Trophoblast cell (in vitro differentiated cells and primary cell): Measurements from ENCODE around the gene LGALS7.
"Not testable (repeated sequence)": the region's sequence is repeated elsewhere in the genome, so short reads cannot be mapped to it uniquely, and the experiment has no call there.

Experiments used
- DNase-seq, 2 donors: peaks; one replicate each; pipeline ENCODE4 v3.0.0-alpha.2; 2016
- H2AFZ ChIP-seq: 2 replicates; pipeline ENCODE4 v1.6.1; 2013; ENCODE audit warnings: low read length, moderate library complexity, mild to moderate bottlenecking; ENCODE audit not compliant: insufficient read depth, poor library complexity
- H2AK5ac ChIP-seq: 2 replicates; pipeline ENCODE4 v1.6.1; 2013; ENCODE audit warnings: mild to moderate bottlenecking, low read length
- H2BK120ac ChIP-seq: 2 replicates; pipeline ENCODE4 v1.6.1; 2013; ENCODE audit warnings: low read length, mild to moderate bottlenecking, moderate library complexity; ENCODE audit not compliant: insufficient read depth, poor library complexity
- H2BK12ac ChIP-seq: 2 replicates; pipeline ENCODE4 v1.6.1; 2013; ENCODE audit warnings: mild to moderate bottlenecking, low read length, moderate library complexity
- H2BK5ac ChIP-seq: 2 replicates; pipeline ENCODE4 v1.6.1; 2013; ENCODE audit warnings: low read length, low read depth, moderate library complexity, mild to moderate bottlenecking; ENCODE audit not compliant: poor library complexity
- H3K14ac ChIP-seq: 2 replicates; pipeline ENCODE4 v1.6.1; 2013; ENCODE audit warnings: mild to moderate bottlenecking, low read length
- H3K18ac ChIP-seq: 2 replicates; pipeline ENCODE4 v1.6.1; 2013; ENCODE audit warnings: mild to moderate bottlenecking, low read length
- H3K23ac ChIP-seq: 2 replicates; pipeline ENCODE4 v1.6.1; 2013; ENCODE audit warnings: low read length
- H3K27ac ChIP-seq: 2 replicates; pipeline ENCODE4 v1.5.1; 2013; ENCODE audit warnings: low read depth, mild to moderate bottlenecking, inconsistent platforms, low read length, moderate library complexity
- H3K27me3 ChIP-seq: 2 replicates; pipeline ENCODE4 v1.6.1; 2013; ENCODE audit warnings: inconsistent platforms, mild to moderate bottlenecking, low read length, moderate library complexity; ENCODE audit not compliant: insufficient read depth
- H3K36me3 ChIP-seq, 2 experiments: 1 replicate in 1 of 2; 2 replicates in 1 of 2; pipeline ENCODE4 v1.6.1; 2013; ENCODE audit warnings: low read length in 2 of 2, mild to moderate bottlenecking in 2 of 2, moderate library complexity in 1 of 2; ENCODE audit not compliant: insufficient read depth in 2 of 2, control insufficient read depth in 1 of 2
- H3K4ac ChIP-seq: 2 replicates; pipeline ENCODE4 v1.6.1; 2013; ENCODE audit warnings: low read depth, mild to moderate bottlenecking, low read length, moderate library complexity
- H3K4me1 ChIP-seq, 2 experiments: 1 replicate in 1 of 2; 2 replicates in 1 of 2; pipeline ENCODE4 v1.6.1; 2013; ENCODE audit warnings: low read length in 2 of 2, mild to moderate bottlenecking in 2 of 2, moderate library complexity in 1 of 2; ENCODE audit not compliant: insufficient read depth in 2 of 2, control insufficient read depth in 1 of 2
- H3K4me2 ChIP-seq: 2 replicates; pipeline ENCODE4 v1.6.1; 2013; ENCODE audit warnings: inconsistent platforms, mild to moderate bottlenecking, low read length, moderate library complexity
- H3K4me3 ChIP-seq: 2 replicates; pipeline ENCODE4 v1.5.1; 2013; ENCODE audit warnings: mild to moderate bottlenecking, low read depth, low read length, inconsistent platforms
- H3K79me1 ChIP-seq: one replicate; pipeline ENCODE4 v1.6.1; 2013; ENCODE audit warnings: low read length
- H3K79me2 ChIP-seq: 2 replicates; pipeline ENCODE4 v1.6.1; 2013; ENCODE audit warnings: low read length, mild to moderate bottlenecking; ENCODE audit not compliant: control insufficient read depth, insufficient read depth, poor library complexity
- H3K9ac ChIP-seq: 2 replicates; pipeline ENCODE4 v1.6.1; 2013; ENCODE audit warnings: mild to moderate bottlenecking, low read length
- H3K9me3 ChIP-seq: 2 replicates; pipeline ENCODE4 v1.6.1; 2013; ENCODE audit warnings: low read depth, mild to moderate bottlenecking, control low read depth, inconsistent platforms, low read length; ENCODE audit not compliant: insufficient read depth
- H4K12ac ChIP-seq: 2 replicates; pipeline ENCODE4 v1.6.1; 2013; ENCODE audit warnings: low read depth, mild to moderate bottlenecking, low read length, moderate library complexity
- H4K8ac ChIP-seq: 2 replicates; pipeline ENCODE4 v1.6.1; 2013; ENCODE audit warnings: low read depth, mild to moderate bottlenecking, low read length, moderate library complexity
- H4K91ac ChIP-seq: one replicate; pipeline ENCODE4 v1.6.1; 2013; ENCODE audit warnings: low read depth, mild to moderate bottlenecking, low read length, moderate library complexity
- WGBS: extraction: QIAGEN DNeasy Blood & Tissue Kit; methylation state at CpG from one replicate; pipeline ENCODE4 v1.1.7; 2013; ENCODE audit warnings: missing lambda C conversion rate; ENCODE audit not compliant: insufficient read length, insufficient coverage; ENCODE audit errors: extremely low coverage; 5-methylcytosine and 5-hydroxymethylcytosine counted together

LGALS7 gene

GRCh38 chr19:38807374-38808098 lies 34.2 kb upstream of the LGALS7 start:
- not testable (repeated sequence) for H3K4me3 ChIP-seq, H2BK12ac ChIP-seq, DNase-seq, H3K18ac ChIP-seq, H3K27ac ChIP-seq, H3K9ac ChIP-seq, H2BK120ac ChIP-seq, H4K8ac ChIP-seq, H3K27me3 ChIP-seq, H3K4me1 ChIP-seq, H2AFZ ChIP-seq, H3K4me2 ChIP-seq, H4K12ac ChIP-seq, H3K9me3 ChIP-seq, H3K4ac ChIP-seq, H2BK5ac ChIP-seq, H2AK5ac ChIP-seq, H3K23ac ChIP-seq, H3K79me2 ChIP-seq, H3K79me1 ChIP-seq, H3K36me3 ChIP-seq, H3K14ac ChIP-seq, H4K91ac ChIP-seq
- WGBS, result no CpG with 5 or more reads among the region's 18 CpGs

- no peak overlapping the region for H2BK120ac ChIP-seq
- no peak overlapping the region for H4K8ac ChIP-seq
- H3K18ac ChIP-seq, result no peak overlapping the region
- H3K9me3 ChIP-seq, result no peaks in the 10 kb centered on the region
- no peaks in the 10 kb centered on the region for H3K79me1 ChIP-seq
- H3K36me3 ChIP-seq, result no peaks in the 10 kb centered on the region
- no peak overlapping the region for H3K27ac ChIP-seq
- no peaks in the 10 kb centered on the region for H3K4me1 ChIP-seq
- H4K91ac ChIP-seq, result no peak overlapping the region
- no peak overlapping the region for H2BK5ac ChIP-seq
- no peaks in the 10 kb centered on the region for H3K27me3 ChIP-seq
- no peak overlapping the region for H2AFZ ChIP-seq
- no peak overlapping the region for H3K23ac ChIP-seq
- H3K4ac ChIP-seq, result no peak overlapping the region
- no peak overlapping the region for H2AK5ac ChIP-seq
- H3K79me2 ChIP-seq, result no peaks in the 10 kb centered on the region
- H3K4me3 ChIP-seq, result no peak overlapping the region
- DNase-seq, result no peak
- no peak overlapping the region for H2BK12ac ChIP-seq
- H3K14ac ChIP-seq, result no peak overlapping the region
- no peak overlapping the region for H3K9ac ChIP-seq
- WGBS, result no CpG with 5 or more reads among the region's 6 CpGs
- no peak overlapping the region for H3K4me2 ChIP-seq
- no peak overlapping the region for H4K12ac ChIP-seq
These were observed 33.1 kb upstream of the LGALS7 start for GRCh38 chr19:38806371-38806770.

- H2AFZ ChIP-seq, result peak overlapping the region; percentile 35
- H4K8ac ChIP-seq, result peak overlapping the region; percentile 76
- no peak overlapping the region for H3K4me2 ChIP-seq
- H3K4ac ChIP-seq, result no peak overlapping the region
- H3K36me3 ChIP-seq, result no peaks in the 10 kb centered on the region
- no peak overlapping the region for H3K4me3 ChIP-seq
- H3K27me3 ChIP-seq, result no peaks in the 10 kb centered on the region
- no peak overlapping the region for H2BK5ac ChIP-seq
- peak overlapping the region; percentile 47 for H2AK5ac ChIP-seq
- peak overlapping the region; percentile 2 for H3K14ac ChIP-seq
- no peak for DNase-seq
- H3K23ac ChIP-seq, result no peak overlapping the region
- H3K9ac ChIP-seq, result no peak overlapping the region
- no CpG with 5 or more reads among the region's 1 CpG for WGBS
- H3K18ac ChIP-seq, result peak overlapping the region; percentile 3
- no peaks in the 10 kb centered on the region for H3K4me1 ChIP-seq
- H2BK120ac ChIP-seq, result no peak overlapping the region
- H3K27ac ChIP-seq, result no peak overlapping the region
- no peaks in the 10 kb centered on the region for H3K9me3 ChIP-seq
- H4K12ac ChIP-seq, result no peak overlapping the region
- no peak overlapping the region for H4K91ac ChIP-seq
- H3K79me1 ChIP-seq, result no peaks in the 10 kb centered on the region
- no peaks in the 10 kb centered on the region for H3K79me2 ChIP-seq
- H2BK12ac ChIP-seq, result no peak overlapping the region
These were observed 31.9 kb upstream of the LGALS7 start for GRCh38 chr19:38805180-38805579.

GRCh38 chr19:38803543-38803942 lies 30.2 kb upstream of the LGALS7 start:
- H4K8ac ChIP-seq, result no peak overlapping the region
- H3K4me2 ChIP-seq, result no peak overlapping the region
- H2BK120ac ChIP-seq, result no peak overlapping the region
- H3K4me1 ChIP-seq, result no peaks in the 10 kb centered on the region
- no peaks in the 10 kb centered on the region for H3K36me3 ChIP-seq
- peak overlapping the region; percentile 36 for H2AK5ac ChIP-seq
- no peak overlapping the region for H4K12ac ChIP-seq
- no peak overlapping the region for H3K23ac ChIP-seq
- no peak overlapping the region for H3K4me3 ChIP-seq
- H3K27me3 ChIP-seq, result no peaks in the 10 kb centered on the region
- H3K79me2 ChIP-seq, result no peaks in the 10 kb centered on the region
- H2BK5ac ChIP-seq, result no peak overlapping the region
- no peak overlapping the region for H3K14ac ChIP-seq
- H3K18ac ChIP-seq, result no peak overlapping the region
- no CpG with 5 or more reads among the region's 10 CpGs for WGBS
- H2AFZ ChIP-seq, result no peak overlapping the region
- no peak overlapping the region for H4K91ac ChIP-seq
- H3K27ac ChIP-seq, result no peak overlapping the region
- no peak overlapping the region for H2BK12ac ChIP-seq
- no peaks in the 10 kb centered on the region for H3K79me1 ChIP-seq
- DNase-seq, result no peak
- H3K9ac ChIP-seq, result no peak overlapping the region
- no peak overlapping the region for H3K4ac ChIP-seq
- no peaks in the 10 kb centered on the region for H3K9me3 ChIP-seq
